Spinal cord (tissue), 10 donors: ENCODE data around the gene SUCLG2. TPM values are rescaled to one million over a fixed set of nuclear protein-coding genes. Genes with fewer than 3 reads are reported as not detected.

Source experiments
- DNase-seq, 6 donors: peaks; one replicate each; pipeline versions ENCODE4 v3.0.0 to v3.0.0-alpha.2; 2013 to 2015; ENCODE audit warnings: low spot score in 6 of 6, low read depth in 4 of 6
- H3K27ac ChIP-seq: one replicate; pipeline ENCODE4 v1.5.1; 2013; ENCODE audit warnings: low read depth, low read length, control low read depth
- H3K27me3 ChIP-seq: one replicate; pipeline ENCODE4 v1.6.1; 2013; ENCODE audit warnings: low read length; ENCODE audit not compliant: control insufficient read depth, insufficient read depth
- H3K36me3 ChIP-seq: one replicate; pipeline ENCODE4 v1.6.1; 2013; ENCODE audit warnings: low read length; ENCODE audit not compliant: control insufficient read depth, insufficient read depth
- H3K4me1 ChIP-seq: one replicate; pipeline ENCODE4 v1.6.1; 2013; ENCODE audit warnings: low read length; ENCODE audit not compliant: control insufficient read depth, insufficient read depth
- H3K4me3 ChIP-seq: one replicate; pipeline ENCODE4 v1.5.1; 2013; ENCODE audit warnings: low read depth, low read length, control low read depth
- H3K9me3 ChIP-seq: one replicate; pipeline ENCODE4 v1.6.1; 2013; ENCODE audit warnings: low read length; ENCODE audit not compliant: control insufficient read depth, insufficient read depth
- WGBS: methylation state at CpG from one replicate; pipeline ENCODE4 v1.1.5; 2013; ENCODE audit warnings: missing lambda C conversion rate; ENCODE audit not compliant: insufficient coverage; 5-methylcytosine and 5-hydroxymethylcytosine counted together
- polyA plus RNA-seq, 2 donors: library from polyadenylated mRNA; unstranded; fragments of 120-200 nt; gene quantifications; one replicate each; pipeline ENCODE4 v1.2.1, GENCODE V29; 2013; ENCODE audit not compliant: insufficient read length in 2 of 2
- total RNA-seq, 2 donors: library from RNA; depleted of rRNA in 1 of 2; stranded (reverse); fragments of 120-200 nt in 1 of 2; fragments of >200 nt in 1 of 2; gene quantifications; one replicate each; pipeline versions ENCODE4 v1.2.3 to v1.2.4, GENCODE V29; 2013 to 2014
- donor health status: healthy.

Gene SUCLG2
- total and polyA plus RNA-seq, 4 donors, result 23.4 to 39.2 (median 26.8) TPM

DNA sequence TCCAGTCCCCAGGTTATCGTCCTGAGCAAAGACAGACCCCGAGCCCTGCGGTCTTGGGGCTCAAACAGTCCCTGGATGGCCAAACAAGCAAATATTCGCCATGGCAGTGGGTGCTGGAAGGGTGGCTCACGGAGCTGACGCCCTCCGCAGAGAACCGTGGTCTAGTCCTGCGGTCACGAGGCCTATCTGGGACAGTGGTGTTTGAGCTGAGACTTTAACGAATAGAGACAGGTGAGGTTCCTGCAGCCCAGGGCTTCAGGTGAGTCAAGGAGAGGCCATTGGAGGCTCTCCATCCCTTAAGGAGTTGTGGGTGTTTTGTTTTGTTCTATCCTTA, 399 bp upstream of the SUCLG2 start:
- Histone ChIP-seq H3K4me3 (peak overlapping the region; percentile 63), H3K27me3 (no peaks in the 10 kb centered on the region), H3K4me1 (peaks cover 9% of the 10 kb centered on the region), H3K9me3 (no peaks in the 10 kb centered on the region), H3K36me3 (no peaks in the 10 kb centered on the region), H3K27ac (peak overlapping the region; percentile 80)
- 55% methylated on average over 11 of the region's 11 CpGs for WGBS
- peak in 1 of 6 donors; percentile 21 for DNase-seq

DNA sequence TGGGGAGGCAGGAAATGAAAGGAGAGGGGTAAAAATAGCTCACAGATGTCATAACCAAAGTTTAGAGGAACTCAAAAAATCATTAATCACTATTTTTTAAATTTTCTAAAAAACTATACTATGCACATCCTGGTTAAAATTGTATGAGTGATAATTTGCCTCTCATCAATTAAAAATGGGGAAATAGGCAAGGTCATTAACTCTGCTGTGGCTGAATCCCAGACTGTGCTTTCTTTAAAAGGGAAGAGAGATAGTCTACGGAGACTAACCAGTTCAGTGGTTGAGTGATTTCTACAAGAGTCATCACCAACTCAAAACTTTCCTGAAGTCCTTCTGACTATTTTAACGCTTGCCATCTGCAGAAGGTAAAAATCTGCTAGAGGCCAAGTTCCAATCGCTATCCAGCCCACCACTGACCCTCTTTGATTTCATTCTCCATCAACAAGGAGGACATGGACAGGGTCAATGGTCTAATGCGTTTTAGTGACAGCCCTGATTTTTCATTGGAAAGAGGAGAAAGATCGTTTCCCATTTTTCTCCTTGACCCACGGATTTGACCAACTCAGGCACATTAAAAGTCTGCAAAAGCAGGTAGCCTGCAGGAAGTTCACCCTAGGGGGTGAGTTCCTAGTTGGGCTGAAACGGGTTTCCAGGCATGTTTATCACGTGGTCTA, 850 bp downstream of the SUCLG2 start:
- peak overlapping the region; percentile 63 for H3K4me3 ChIP-seq
- no peaks in the 10 kb centered on the region for H3K36me3 ChIP-seq
- peaks cover 9% of the 10 kb centered on the region for H3K4me1 ChIP-seq
- H3K27ac ChIP-seq, result peak overlapping the region; percentile 59
- H3K9me3 ChIP-seq, result no peaks in the 10 kb centered on the region
- H3K27me3 ChIP-seq, result no peaks in the 10 kb centered on the region
- 0% methylated on average over 3 of the region's 8 CpGs for WGBS
- DNase-seq, result peak in 3 of 6 donors; percentile 19 to 29 (median 20)

DNA sequence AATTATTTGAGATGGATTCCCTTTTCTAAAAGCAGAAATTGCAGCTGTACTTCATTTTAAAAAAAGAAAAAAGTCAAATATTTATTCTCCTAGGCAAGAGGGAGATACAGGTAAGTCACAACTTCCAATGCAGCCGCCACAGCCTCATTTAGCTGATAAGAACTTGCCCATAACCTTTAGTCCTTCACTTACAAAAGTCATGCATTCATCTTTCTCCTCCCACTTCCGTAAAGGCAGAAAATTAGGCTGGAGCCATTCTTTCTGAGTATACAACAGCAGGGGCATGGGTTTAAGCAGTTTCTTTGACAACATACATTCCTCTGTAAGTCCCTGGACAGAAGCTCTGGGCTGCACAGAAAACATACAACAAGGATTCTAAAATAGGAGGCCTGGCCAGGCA, 4.3 kb downstream of the SUCLG2 start:
- Histone ChIP-seq H3K27me3 (no peaks in the 10 kb centered on the region), H3K9me3 (no peaks in the 10 kb centered on the region), H3K4me1 (peaks cover 9% of the 10 kb centered on the region)

DNA sequence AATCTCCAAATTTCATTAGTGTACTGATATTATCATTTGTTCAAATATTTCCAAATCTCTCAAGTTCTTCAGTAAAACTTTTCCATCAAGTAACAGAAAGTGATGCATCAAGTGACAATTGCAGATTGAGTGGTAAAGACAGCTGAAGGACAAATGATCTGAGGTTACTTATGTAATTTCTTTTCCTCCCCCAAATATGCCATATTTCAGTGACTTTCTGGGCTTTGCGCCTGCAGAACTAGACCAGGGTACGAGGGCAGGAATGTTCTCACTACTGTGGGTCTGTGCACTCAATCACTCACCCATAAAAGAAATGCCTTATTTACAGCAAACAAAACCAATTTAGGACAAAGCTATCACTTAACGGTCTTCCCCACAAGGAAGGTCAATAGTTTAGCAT, 4.7 kb downstream of the SUCLG2 start:
- DNase-seq, result no peak
- Histone ChIP-seq H3K27me3 (no peaks in the 10 kb centered on the region), H3K9me3 (no peaks in the 10 kb centered on the region), H3K27ac (no peak overlapping the region), H3K4me1 (peaks cover 6% of the 10 kb centered on the region), H3K36me3 (no peaks in the 10 kb centered on the region), H3K4me3 (no peak overlapping the region)
- WGBS, result no CpG with 5 or more reads among the region's 3 CpGs

More for the DNA sequence above, 4.3 kb downstream of the SUCLG2 start:
- no peaks in the 10 kb centered on the region for H3K36me3 ChIP-seq
- DNase-seq, result peak in 1 of 6 donors; percentile 14
- H3K27ac ChIP-seq, result no peak overlapping the region
- 63% methylated on average over 2 of the region's 2 CpGs for WGBS
- no peak overlapping the region for H3K4me3 ChIP-seq

DNA sequence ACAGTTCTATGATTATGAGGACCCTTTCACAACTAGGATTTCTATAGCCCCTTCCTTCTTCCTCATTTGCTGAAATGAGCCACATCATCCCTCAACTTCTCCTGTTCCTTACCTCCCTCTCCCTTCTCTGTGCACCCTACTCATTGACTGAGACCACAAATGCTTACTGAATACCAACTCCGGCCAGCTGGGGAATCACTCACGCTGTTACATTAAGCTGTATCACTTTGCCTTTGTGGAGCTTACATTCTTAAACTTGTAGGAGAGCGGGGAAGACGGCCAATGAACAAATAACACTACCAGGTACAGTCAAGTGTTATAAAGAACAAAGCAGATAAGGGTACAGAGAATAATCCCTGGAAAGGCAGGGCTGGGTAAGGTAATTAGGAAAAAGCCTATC, 5.7 kb downstream of the SUCLG2 start:
- Histone ChIP-seq H3K4me1 (peaks cover 4% of the 10 kb centered on the region), H3K27ac (no peak overlapping the region), H3K36me3 (no peaks in the 10 kb centered on the region), H3K9me3 (no peaks in the 10 kb centered on the region), H3K27me3 (no peaks in the 10 kb centered on the region), H3K4me3 (no peak overlapping the region)
- DNase-seq, result no peak
- WGBS, result no CpG with 5 or more reads among the region's 4 CpGs

DNA sequence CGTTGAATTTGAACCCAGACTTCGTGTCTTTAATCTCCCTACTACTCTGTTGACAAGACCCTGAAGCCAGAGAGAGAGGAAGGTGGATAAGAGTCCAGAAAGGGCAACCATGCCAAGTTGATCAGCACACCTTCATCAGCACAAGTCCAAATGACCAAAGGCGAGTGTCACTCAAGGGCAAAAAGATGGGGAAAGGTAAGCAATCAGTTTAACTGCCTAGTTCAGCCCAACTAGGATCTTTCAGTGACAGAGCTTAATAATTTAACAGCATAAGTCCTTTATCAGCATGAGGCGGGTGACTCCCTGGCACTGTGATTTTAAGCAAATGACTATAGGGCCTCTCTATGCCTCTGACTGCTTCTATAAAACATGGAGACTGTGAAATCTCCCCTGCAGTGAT, 6.2 kb downstream of the SUCLG2 start:
- Histone ChIP-seq H3K27me3 (no peaks in the 10 kb centered on the region), H3K36me3 (no peaks in the 10 kb centered on the region), H3K4me3 (no peak overlapping the region), H3K27ac (no peak overlapping the region), H3K4me1 (peaks cover 4% of the 10 kb centered on the region), H3K9me3 (no peaks in the 10 kb centered on the region)
- no peak for DNase-seq
- WGBS, result no CpG with 5 or more reads among the region's 4 CpGs

DNA sequence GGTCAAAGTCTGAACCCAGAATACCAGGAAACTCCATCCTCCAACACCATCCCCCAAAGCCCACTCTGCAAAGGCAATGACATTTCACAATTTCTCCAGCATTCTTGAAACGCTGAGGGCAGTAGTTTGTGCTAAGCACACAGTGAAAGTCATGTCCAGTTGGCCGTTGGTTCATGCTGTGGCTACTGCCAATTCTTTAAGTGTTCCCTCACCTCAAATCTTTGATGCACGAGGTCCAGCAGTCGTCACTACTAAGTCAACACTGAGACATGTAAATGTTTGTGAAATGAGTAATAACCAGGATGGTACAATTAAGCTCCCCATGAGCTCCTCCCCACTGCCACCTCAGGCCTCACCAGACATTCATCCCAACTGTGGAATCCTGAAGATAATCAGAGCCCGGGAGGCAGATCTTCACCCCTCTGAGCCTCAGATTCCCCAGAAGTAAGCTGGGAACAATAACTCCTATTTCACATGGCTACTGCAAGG, 7.0 kb downstream of the SUCLG2 start:
- Histone ChIP-seq H3K4me3 (no peak overlapping the region), H3K36me3 (no peaks in the 10 kb centered on the region), H3K27ac (no peak overlapping the region), H3K9me3 (no peaks in the 10 kb centered on the region), H3K27me3 (no peaks in the 10 kb centered on the region), H3K4me1 (peaks cover 4% of the 10 kb centered on the region)
- DNase-seq, result no peak
- 100% methylated on average over 2 of the region's 5 CpGs for WGBS

DNA sequence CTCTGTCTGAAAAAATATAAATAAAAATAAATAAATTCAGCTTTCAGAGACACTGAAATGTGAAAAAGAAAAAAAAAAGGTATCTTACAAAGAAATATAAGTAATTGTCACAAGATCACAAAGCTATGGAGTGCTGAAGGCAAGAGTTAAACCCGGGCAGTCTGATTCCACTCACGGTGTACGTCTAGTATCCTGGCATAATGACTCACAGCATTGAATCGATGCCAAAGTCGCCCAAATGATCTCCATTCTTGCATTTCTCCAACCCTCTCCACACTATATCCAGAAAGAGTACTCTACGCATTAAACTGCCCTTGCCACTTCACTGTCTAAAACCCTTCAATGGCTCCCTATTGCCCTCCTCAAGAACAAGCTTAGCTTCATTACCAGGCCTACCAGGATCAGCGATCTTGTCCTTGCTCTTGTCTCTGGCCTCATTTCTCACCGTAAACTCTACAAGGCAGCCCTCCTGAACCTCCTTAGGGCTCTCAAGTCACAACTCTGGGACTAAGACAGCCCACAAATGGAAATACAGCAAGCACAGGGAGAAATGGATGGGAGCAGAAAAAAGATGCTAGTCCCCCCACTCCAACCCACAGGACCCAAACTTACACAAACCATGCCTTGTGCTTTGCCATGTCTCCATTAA, 7.7 kb downstream of the SUCLG2 start:
- no peaks in the 10 kb centered on the region for H3K27me3 ChIP-seq
- no peaks in the 10 kb centered on the region for H3K36me3 ChIP-seq
- DNase-seq, result no peak
- H3K9me3 ChIP-seq, result no peaks in the 10 kb centered on the region
- peaks cover 4% of the 10 kb centered on the region for H3K4me1 ChIP-seq
- H3K4me3 ChIP-seq, result no peak overlapping the region
- WGBS, result 93% methylated on average over 8 of the region's 8 CpGs
- no peak overlapping the region for H3K27ac ChIP-seq

DNA sequence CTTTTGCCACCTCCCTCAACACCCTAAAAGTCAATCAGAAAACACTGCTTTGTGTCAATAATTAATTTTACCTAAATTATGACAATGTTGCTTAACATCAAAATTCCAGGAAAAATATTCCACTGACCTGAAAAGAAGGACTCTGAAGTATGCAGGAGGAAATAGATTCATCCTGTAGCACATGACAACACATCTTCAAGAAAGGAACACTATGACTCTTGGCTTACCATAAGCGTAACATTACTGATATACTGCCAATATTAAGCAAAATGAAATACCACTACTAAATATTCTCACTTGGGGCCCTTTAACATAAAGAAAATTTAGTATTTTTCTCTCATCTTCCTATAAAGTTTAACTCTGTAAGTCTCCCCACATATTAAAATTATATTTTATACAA, 9.6 kb downstream of the SUCLG2 start:
- no peak overlapping the region for H3K4me3 ChIP-seq
- no peaks in the 10 kb centered on the region for H3K36me3 ChIP-seq
- H3K27me3 ChIP-seq, result no peaks in the 10 kb centered on the region
- H3K4me1 ChIP-seq, result no peaks in the 10 kb centered on the region
- no CpG with 5 or more reads among the region's 1 CpG for WGBS
- no peak overlapping the region for H3K27ac ChIP-seq
- no peak for DNase-seq
- H3K9me3 ChIP-seq, result no peaks in the 10 kb centered on the region

DNA sequence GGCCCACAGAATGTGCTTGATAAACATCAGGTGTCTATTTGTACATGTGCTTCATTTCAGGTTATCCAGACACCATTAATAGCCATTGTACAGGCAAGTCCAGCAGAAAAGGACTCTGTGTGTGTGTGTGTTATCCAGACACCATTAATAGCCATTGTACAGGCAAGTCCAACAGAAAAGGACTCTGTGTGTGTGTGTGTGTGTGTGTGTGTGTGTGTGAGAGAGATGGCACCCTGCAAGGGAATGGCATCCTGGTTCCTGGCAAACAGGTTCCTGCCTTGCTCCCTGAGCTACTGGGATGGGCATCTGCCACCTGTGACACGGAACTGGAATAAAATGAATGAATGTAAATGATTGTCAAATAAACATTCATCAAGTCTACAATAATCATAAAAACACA, 11.7 kb downstream of the SUCLG2 start:
- DNase-seq, result no peak
- H3K36me3 ChIP-seq, result no peaks in the 10 kb centered on the region
- no peaks in the 10 kb centered on the region for H3K4me1 ChIP-seq
- H3K27ac ChIP-seq, result no peak overlapping the region
- no CpG with 5 or more reads among the region's 1 CpG for WGBS
- H3K9me3 ChIP-seq, result no peaks in the 10 kb centered on the region
- no peaks in the 10 kb centered on the region for H3K27me3 ChIP-seq
- H3K4me3 ChIP-seq, result no peak overlapping the region
